Stimulated activated CD4-positive, alpha-beta T cell treated with anti-CD3 and anti-CD28 coated beads, TNF-alpha, amount 100 ng/mL, for 24 hours (primary cell): Measurements from ENCODE around the gene NME8.

Source experiments
- DNase-seq, 3 experiments: peaks; one replicate each; pipeline ENCODE4 v3.0.0-alpha.2; 2020; ENCODE audit warnings: low read depth in 3 of 3

The NME8 gene

GRCh38 chr7:37901236-37901827 is 52.9 kb downstream of the NME8 start:
- no peak for DNase-seq

- no peak for DNase-seq
These were observed 53.6 kb downstream of the NME8 start for GRCh38 chr7:37901890-37902524.

- no peak for DNase-seq
These were observed 59.9 kb downstream of the NME8 start for GRCh38 chr7:37908221-37908788.

- no peak for DNase-seq
These were observed 64.4 kb downstream of the NME8 start for GRCh38 chr7:37912756-37913155.

- DNase-seq = no peak
These were observed 67.0 kb downstream of the NME8 start for GRCh38 chr7:37915438-37915837.

- no peak for DNase-seq
These were observed 67.7 kb downstream of the NME8 start for GRCh38 chr7:37916017-37916672.

GRCh38 chr7:37916673-37917660 is 68.6 kb downstream of the NME8 start, which contains the start of gene SFRP4:
TSS of gene SFRP4 (minus strand) at chr7:37916817. CDS start at chr7:37916537, 280 bp downstream.
- DNase-seq = no peak

- no peak for DNase-seq
These were observed 70.1 kb downstream of the NME8 start for GRCh38 chr7:37918526-37918925.

- peak in 1 of 3 experiments; percentile 25 for DNase-seq
These were observed 72.0 kb downstream of the NME8 start, which contains the start of gene EPDR1 for GRCh38 chr7:37920305-37920848. TSS of gene EPDR1 (plus strand) at chr7:37920640. CDS start at chr7:37920940, 300 bp downstream.

- DNase-seq = no peak
These were observed 72.7 kb downstream of the NME8 start for GRCh38 chr7:37920849-37921805.

- no peak for DNase-seq
These were observed 73.5 kb downstream of the NME8 start for GRCh38 chr7:37921876-37922275.

GRCh38 chr7:37923996-37924395 is 75.6 kb downstream of the NME8 start:
- DNase-seq = no peak

- DNase-seq = no peak
These were observed 76.2 kb downstream of the NME8 start for GRCh38 chr7:37924491-37925041.

GRCh38 chr7:37925620-37926019 is 77.2 kb downstream of the NME8 start:
- no peak for DNase-seq

GRCh38 chr7:37927773-37928444 is 79.5 kb downstream of the NME8 start:
- DNase-seq = no peak

- DNase-seq = no peak
These were observed 80.5 kb downstream of the NME8 start for GRCh38 chr7:37928878-37929277.

GRCh38 chr7:37930226-37930948 is 82.0 kb downstream of the NME8 start:
- DNase-seq = no peak

GRCh38 chr7:37932543-37932942 is 84.1 kb downstream of the NME8 start:
- no peak for DNase-seq
